Renal cortex interstitium (tissue), 11 donors: ENCODE results near the gene ADARB2. TPM values are rescaled to one million over a fixed set of nuclear protein-coding genes. Genes with fewer than 3 reads are reported as not detected.

Source experiments
- DNase-seq, 11 donors: peaks; one replicate each; pipeline ENCODE4 v3.0.0-alpha.2; 2013; ENCODE audit warnings: low read depth in 9 of 11, low spot score in 4 of 11; ENCODE audit errors: extremely low read depth in 1 of 11
- polyA plus RNA-seq, 3 donors: library from polyadenylated mRNA; unstranded; fragments of 120-200 nt; gene quantifications; one replicate each; pipeline ENCODE4 v1.2.1, GENCODE V29; 2013; ENCODE audit not compliant: insufficient read length in 3 of 3

Gene ADARB2
- polyA plus RNA-seq, 3 donors, result 1.1 to 2.1 (median 1.5) TPM

DNA sequence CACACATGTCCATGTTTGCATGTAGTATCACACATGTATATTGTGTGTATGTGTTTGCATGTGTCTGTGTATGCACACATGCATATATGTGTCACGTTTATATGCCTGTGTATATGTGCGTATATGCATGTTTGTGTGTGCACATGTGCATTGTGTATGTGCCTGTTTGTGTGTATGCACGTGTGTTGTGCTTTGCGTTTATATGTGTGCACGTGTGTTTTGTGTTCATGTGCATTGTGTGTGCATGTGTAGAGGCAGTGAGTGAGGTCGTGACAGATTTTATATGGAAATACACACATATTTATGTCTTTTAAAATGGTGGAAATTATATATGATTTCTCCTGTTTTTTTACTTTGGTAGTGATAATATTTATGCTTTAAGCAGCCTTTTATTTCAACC, 41.2 kb downstream of the ADARB2 start:
- DNase-seq, result no peak

GRCh38 chr10:1690086-1690485, 47.2 kb downstream of the ADARB2 start:
- no peak for DNase-seq

GRCh38 chr10:1688531-1688930, 48.8 kb downstream of the ADARB2 start:
- no peak for DNase-seq

- no peak for DNase-seq
Measured at GRCh38 chr10:1687623-1688150, 49.6 kb downstream of the ADARB2 start.

DNA sequence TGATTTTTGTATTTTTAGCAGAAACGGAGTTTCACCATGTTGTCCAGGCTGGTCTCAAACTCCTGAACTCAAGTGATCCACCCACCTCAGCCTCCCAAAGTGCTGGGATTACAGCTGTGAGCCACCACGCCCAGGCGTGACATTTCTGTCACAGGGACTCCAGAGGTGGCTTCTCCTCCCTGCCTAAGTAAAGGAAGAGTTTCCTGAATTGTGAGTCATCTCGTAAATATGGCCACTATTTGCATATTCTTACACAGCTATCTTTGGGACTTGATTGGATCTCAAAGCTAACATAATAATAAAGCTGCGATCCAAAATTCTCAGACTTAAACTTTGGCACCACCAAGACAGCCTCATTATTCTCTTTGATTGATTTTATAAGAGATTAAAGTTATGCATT, 50.1 kb downstream of the ADARB2 start:
- no peak for DNase-seq

DNA sequence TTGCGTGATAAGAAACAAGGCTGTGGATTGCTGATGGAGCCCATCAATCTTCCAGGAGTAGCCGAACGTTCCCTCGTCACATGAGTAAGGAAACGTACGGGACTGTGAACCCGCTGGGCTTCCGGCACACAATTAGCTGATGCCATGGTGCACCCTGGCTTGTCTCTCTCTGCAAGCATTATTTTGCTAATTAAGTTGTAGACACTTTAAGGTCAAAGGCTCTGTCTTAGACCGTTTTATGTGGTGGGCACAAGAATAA, 50.9 kb downstream of the ADARB2 start:
- no peak for DNase-seq

- DNase-seq, result peak in 4 of 11 donors; percentile 21 to 48 (median 36)
Measured at GRCh38 chr10:1685699-1686490, 51.4 kb downstream of the ADARB2 start.

GRCh38 chr10:1684991-1685390, 52.3 kb downstream of the ADARB2 start:
- no peak for DNase-seq

DNA sequence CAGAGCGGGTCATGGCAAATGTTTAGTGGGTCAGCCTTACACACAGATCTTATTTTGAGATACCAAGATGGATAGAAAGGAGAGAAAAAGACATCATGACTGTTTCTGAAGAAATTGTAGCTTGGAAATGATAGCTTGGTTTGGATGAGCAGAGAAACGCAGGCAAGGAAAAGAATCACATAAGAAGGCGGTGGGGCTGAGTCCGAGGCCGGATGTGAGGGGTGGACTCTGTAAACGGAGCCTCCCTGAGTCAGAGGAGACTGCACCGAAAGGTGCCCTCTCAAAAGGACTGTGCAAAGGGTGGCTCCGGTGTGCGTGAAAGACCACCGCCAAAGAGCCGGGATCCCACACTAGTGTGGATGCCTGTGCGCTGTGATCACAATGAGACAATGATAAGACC, 53.7 kb downstream of the ADARB2 start:
- DNase-seq, result no peak

- no peak for DNase-seq
Measured at GRCh38 chr10:1679821-1680650, 57.3 kb downstream of the ADARB2 start.

- no peak for DNase-seq
Measured at GRCh38 chr10:1678084-1678483, 59.2 kb downstream of the ADARB2 start.

DNA sequence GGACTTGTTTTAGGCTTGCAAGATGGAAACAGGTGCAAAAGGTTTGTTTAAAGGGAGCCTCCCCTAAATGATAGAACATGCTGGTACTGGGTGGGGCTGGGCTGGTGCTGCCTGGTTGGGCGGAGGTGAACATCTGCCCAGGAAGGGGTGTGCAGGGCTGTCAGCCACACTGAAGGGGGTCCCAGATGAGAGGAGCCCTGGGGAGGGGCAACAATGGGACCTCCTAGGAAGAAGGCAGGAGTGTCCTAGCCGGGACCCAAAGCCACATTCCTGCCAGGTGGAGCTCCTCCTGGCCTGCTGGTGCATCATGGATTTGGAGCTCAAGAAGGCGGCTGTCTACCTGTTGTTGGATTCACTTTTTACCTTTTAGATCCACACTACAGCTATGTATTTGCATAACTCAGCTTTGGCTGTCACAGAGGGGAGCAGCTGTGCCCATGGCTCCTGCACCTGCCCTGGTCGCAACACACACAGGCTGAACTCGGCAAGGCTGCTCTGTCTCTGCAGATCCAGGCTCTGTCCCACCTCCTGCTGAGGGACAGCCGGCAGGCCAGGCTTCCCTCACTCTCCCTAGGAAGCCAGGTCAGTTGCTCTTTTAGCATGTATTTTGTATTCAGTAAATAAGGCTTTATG, 59.9 kb downstream of the ADARB2 start:
- DNase-seq, result no peak

- no peak for DNase-seq
Measured at GRCh38 chr10:1674501-1674900, 62.8 kb downstream of the ADARB2 start.

DNA sequence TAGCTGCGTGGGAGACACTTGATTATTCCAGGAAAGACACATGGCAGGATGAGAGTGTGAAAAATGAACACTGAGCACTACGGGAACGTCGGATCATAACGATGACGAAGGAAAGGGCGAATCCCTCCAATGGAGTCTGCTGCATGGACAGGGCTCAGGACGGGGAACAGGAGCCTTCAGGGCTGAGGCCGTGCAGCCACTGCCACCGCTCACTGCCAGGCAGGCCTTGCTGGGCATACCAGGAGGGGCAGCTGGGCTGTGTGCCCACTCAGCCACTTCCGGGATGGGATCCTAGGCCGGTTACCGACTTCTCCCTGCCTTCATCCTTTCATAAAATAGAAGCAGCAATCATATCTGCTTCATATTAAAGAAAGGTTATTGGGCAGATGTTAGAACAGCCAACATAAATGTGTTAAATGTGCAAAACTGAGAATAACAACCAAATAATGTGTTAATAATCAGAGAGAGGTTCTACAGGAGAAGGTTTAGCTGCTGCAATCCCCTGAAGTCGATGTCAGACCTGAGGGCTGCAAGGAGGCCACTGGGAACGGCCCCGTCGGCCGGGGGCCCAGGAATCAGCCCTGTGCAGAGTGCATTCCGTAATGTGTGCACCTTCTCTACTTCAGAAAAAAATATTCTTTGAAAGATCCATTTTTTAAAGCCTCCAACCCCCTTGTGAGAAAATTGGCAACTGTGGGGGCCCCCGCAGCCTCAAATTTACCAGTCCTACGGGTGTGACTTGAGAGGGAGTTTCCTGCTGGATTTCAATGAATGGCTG, 63.6 kb downstream of the ADARB2 start:
- DNase-seq, result no peak

DNA sequence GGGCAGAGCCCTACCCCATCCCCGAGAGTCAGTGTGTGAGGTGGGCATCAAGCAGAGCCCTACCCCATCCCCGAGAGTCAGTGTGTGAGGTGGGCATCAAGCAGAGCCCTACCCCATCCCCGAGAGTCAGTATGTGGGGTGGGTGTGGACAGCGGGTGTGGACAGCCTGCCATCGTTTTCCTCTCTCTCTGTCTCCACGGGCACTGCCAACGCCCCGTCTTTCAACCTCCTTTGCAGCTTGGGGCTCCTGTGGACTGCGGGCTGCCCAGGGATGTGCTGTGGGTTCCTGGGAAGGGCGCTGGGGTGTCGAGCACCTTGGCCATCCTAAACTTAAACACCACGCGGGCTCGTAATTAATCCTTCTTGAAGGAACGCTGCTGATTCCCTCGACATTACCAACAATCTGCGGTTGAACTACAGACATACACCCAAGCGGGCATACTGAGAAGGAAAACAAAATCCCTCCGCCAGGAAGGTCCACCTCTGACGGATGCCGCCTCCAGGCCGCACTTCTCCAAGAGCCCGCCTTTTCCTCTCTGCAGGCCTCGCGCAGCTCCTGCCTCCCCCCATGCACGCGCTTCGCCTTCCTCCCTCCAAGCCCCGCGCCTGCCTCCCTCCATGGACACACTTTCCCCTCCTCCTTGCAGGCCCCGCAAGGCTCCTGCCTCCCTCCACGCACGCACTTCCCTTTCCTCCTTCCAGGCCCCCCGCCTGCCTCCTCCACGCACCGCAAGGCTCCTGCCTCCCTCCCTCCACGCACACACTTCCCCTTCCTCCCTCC, 65.1 kb downstream of the ADARB2 start:
- no peak for DNase-seq

GRCh38 chr10:1671366-1672000, 65.8 kb downstream of the ADARB2 start:
- no peak for DNase-seq

DNA sequence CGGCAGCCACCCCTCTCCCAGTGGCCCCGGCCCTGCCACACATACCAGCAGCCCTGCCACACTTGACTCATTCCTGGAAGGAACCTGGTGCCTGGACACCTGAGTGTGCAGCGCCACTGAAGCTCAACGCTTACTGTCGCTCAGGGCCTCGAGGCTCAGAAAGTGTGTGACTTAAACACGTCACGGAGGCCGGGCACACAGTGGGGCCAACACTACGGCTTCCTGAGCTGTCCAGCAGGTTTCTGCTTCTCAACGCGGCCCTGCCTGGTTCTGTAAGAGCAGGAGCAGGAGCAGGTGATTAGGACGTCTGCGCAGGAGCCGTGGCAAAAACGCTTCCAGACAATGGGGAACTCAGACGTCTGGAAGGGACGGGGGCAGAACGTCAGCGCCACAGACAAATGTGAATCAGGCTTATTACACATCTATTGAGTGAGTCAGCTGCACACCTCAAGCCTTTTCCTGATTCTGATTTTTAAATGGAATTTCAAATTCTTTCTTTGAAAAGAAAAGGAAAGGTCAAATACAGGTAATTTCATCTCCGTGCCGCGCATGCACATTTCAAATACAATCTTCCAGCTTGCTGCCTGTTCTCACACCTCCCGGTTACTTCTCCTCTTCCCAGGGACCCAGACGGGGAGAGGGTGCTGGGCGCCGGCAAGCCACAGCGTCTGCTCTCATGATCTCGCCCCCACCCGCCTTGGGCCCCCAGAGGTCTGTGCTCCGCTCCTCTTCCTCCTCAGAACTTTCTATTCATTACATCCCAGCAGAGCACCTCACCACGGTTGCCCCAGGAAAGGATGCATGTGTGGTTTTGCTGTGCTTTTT, 66.6 kb downstream of the ADARB2 start:
- no peak for DNase-seq
